Neural cell (in vitro differentiated cells): Measurements from ENCODE around the gene EVL. TPM values are rescaled to one million over a fixed set of nuclear protein-coding genes. Genes with fewer than 3 reads are reported as not detected.

Experiments used
- H2AFZ ChIP-seq: fragments of 200-600, 300-800 bp; sonication (generic), shearing (Covaris generic); 2 replicates; pipeline ENCODE4 v1.6.0; 2014; ENCODE audit warnings: low read depth, mild to moderate bottlenecking, antibody characterized with exemption, low read length, moderate library complexity
- H3F3A ChIP-seq: fragments of 200-600 bp; shearing (Covaris generic); 2 replicates; pipeline ENCODE4 v1.6.1; 2016; ENCODE audit warnings: mild to moderate bottlenecking, moderate library complexity, mixed read lengths, antibody characterized with exemption, low read length; ENCODE audit not compliant: insufficient read depth, poor library complexity, severe bottlenecking
- H3K27ac ChIP-seq: fragments of 200-600, 300-800 bp; sonication (generic), shearing (Covaris generic); 2 replicates; pipeline ENCODE4 v1.5.1; 2014; ENCODE audit warnings: mild to moderate bottlenecking, low read length, moderate library complexity
- H3K27me3 ChIP-seq: fragments of 300-800, 200-600 bp; sonication (generic), shearing (Covaris generic); 2 replicates; pipeline ENCODE4 v1.6.0; 2014; ENCODE audit warnings: mild to moderate bottlenecking, low read depth, low read length, moderate library complexity; ENCODE audit not compliant: insufficient read depth
- H3K36me3 ChIP-seq: fragments of 300-800, 200-600 bp; sonication (generic), shearing (Covaris generic); 2 replicates; pipeline ENCODE4 v1.5.1; 2014; ENCODE audit warnings: mild to moderate bottlenecking, antibody characterized with exemption, low read length, moderate library complexity; ENCODE audit not compliant: insufficient read depth
- H3K4me2 ChIP-seq: fragments of 300-800, 200-600 bp; sonication (generic), shearing (Covaris generic); 2 replicates; pipeline ENCODE4 v1.6.0; 2014; ENCODE audit warnings: mild to moderate bottlenecking, low read length
- H3K4me3 ChIP-seq: fragments of 300-800, 200-600 bp; sonication (generic), shearing (Covaris generic); 2 replicates; pipeline ENCODE4 v1.5.1; 2014; ENCODE audit warnings: mild to moderate bottlenecking, low read length, moderate library complexity
- H3K79me2 ChIP-seq: fragments of 200-600 bp; shearing (Covaris generic); replicated peaks from 2 replicates; pipeline ENCODE4 v1.6.0; 2014; ENCODE audit warnings: mild to moderate bottlenecking, low read length, moderate library complexity; ENCODE audit not compliant: insufficient read depth
- H3K9ac ChIP-seq: fragments of 300-800, 200-600 bp; sonication (generic), shearing (Covaris generic); 2 replicates; pipeline ENCODE4 v1.6.1; 2016; ENCODE audit warnings: mild to moderate bottlenecking, low read length, mixed read lengths
- H3K9me2 ChIP-seq: fragments of 200-600 bp; shearing (Covaris generic); 2 replicates; pipeline ENCODE4 v1.6.1; 2016; ENCODE audit warnings: mild to moderate bottlenecking, low read length, mixed read lengths; ENCODE audit not compliant: insufficient read depth
- H3K9me3 ChIP-seq: fragments of 200-600, 300-800 bp; sonication (generic), shearing (Covaris generic); 2 replicates; pipeline ENCODE4 v1.6.1; 2016; ENCODE audit warnings: mild to moderate bottlenecking, mixed run types, low read length, moderate library complexity, mixed read lengths
- H4K20me1 ChIP-seq: fragments of 200-600 bp; shearing (Covaris generic); 2 replicates; pipeline ENCODE4 v1.6.1; 2016; ENCODE audit warnings: mild to moderate bottlenecking, mixed run types; ENCODE audit not compliant: insufficient read depth
- CTCF ChIP-seq: fragments of 450-650 bp; IDR thresholded peaks from 2 replicates; pipeline ENCODE4 v1.5.1; 2014; ENCODE audit warnings: antibody characterized with exemption, mild to moderate bottlenecking, moderate library complexity; ENCODE audit not compliant: poor library complexity, severe bottlenecking
- EP300 ChIP-seq: fragments of 450-650 bp; conservative IDR thresholded peaks from 2 replicates; pipeline ENCODE4 v1.6.1; 2014; ENCODE audit warnings: antibody characterized with exemption, mild to moderate bottlenecking, moderate library complexity; ENCODE audit not compliant: poor library complexity, severe bottlenecking
- EZH2 ChIP-seq: fragments of 200-600, 300-800 bp; shearing (Covaris generic), sonication (generic); IDR thresholded peaks from 2 replicates; pipeline ENCODE4 v1.6.1; 2014; ENCODE audit warnings: antibody characterized with exemption, low read length, borderline replicate concordance, mild to moderate bottlenecking; ENCODE audit not compliant: insufficient read depth, poor library complexity, severe bottlenecking
- MXI1 ChIP-seq: fragments of 450-650 bp; conservative IDR thresholded peaks from 2 replicates; pipeline ENCODE4 v1.6.1; 2014; ENCODE audit warnings: antibody characterized with exemption, mild to moderate bottlenecking; ENCODE audit not compliant: poor library complexity, severe bottlenecking
- POLR2AphosphoS5 ChIP-seq: IDR thresholded peaks from 2 replicates; pipeline ENCODE4 v1.6.1; 2012
- RAD21 ChIP-seq: fragments of 450-650 bp; conservative IDR thresholded peaks from 2 replicates; pipeline ENCODE4 v1.6.1; 2014; ENCODE audit warnings: antibody characterized with exemption, mild to moderate bottlenecking, moderate library complexity
- REST ChIP-seq: IDR thresholded peaks from 2 replicates; pipeline ENCODE4 v1.6.1; 2012; ENCODE audit warnings: borderline replicate concordance
- SMC3 ChIP-seq: fragments of 450-650 bp; conservative IDR thresholded peaks from 2 replicates; pipeline ENCODE4 v1.6.1; 2014; ENCODE audit warnings: antibody characterized with exemption, mild to moderate bottlenecking, moderate library complexity; ENCODE audit not compliant: poor library complexity
- TAF1 ChIP-seq: IDR thresholded peaks from 2 replicates; pipeline ENCODE4 v1.6.1; 2012; ENCODE audit warnings: low read depth
- polyA plus RNA-seq: library from polyadenylated mRNA; depleted of rRNA; stranded (reverse); fragments of >200 nt; gene quantifications from 2 replicates; pipeline ENCODE4 v1.2.3, GENCODE V29; 2014

The EVL gene
- polyA plus RNA-seq, 1 donor from 2014 or later, result 387 TPM

DNA sequence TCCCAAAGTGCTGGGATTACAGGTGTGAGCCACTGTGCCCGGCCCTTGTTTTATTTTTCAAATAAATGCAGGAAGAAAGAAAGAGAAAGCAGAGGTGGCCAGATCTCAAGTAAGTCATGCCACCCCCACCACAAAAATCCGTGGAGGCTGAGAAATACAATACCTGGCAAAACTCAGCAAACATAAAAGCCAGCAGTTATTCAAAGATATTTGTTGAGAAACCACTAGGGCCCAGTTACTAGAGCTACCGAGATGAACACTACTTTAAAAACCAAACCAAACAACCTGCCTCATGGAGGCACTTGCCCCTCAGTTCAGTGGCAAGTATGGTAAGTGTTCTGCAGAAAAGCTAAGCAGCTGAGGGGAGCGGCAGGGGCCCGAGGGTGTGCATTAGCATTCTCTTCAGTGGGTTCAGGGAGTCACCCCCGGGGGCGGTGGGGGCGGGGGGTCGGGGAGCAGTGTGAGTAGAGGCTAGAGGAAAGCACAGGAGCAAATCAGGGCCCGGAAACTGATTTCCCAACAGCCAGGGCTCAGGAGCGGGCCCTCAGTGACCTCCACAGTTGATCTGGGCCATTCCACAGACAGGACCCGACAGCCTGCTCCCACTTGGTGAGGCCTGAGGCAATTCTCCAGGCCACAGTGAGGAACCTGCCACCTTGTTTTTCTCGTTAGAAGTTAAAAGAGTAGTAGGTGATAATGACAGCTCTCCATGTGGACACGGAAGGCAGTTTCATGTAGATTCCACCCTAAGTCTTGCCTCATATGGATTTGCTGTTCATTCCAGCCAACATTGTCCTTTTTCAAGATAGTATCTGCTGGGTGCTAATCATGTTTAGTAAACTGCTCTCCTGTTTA, 8.6 kb downstream of the EVL start:
- H3K9me2 ChIP-seq, result no peaks in the 10 kb centered on the region
- H4K20me1 ChIP-seq, result peaks cover 27% of the 10 kb centered on the region
- H3K27ac ChIP-seq, result no peak overlapping the region
- H3K4me3 ChIP-seq, result no peak overlapping the region
- peaks cover 47% of the 10 kb centered on the region for H3K79me2 ChIP-seq
- H3K4me2 ChIP-seq, result no peak overlapping the region
- no peak for TF ChIP-seq TAF1
- TF ChIP-seq POLR2AphosphoS5, result no peak
- TF ChIP-seq RAD21, result no peak
- no peak for TF ChIP-seq EP300
- TF ChIP-seq REST, result no peak
- no peaks in the 10 kb centered on the region for H3K9me3 ChIP-seq
- no peak overlapping the region for H2AFZ ChIP-seq
- H3K27me3 ChIP-seq, result no peaks in the 10 kb centered on the region
- no peak overlapping the region for H3K9ac ChIP-seq
- no peaks in the 10 kb centered on the region for H3K36me3 ChIP-seq
- no peaks in the 10 kb centered on the region for H3F3A ChIP-seq

- H2AFZ ChIP-seq, result no peak overlapping the region
- H3K9ac ChIP-seq, result no peak overlapping the region
- peaks cover 27% of the 10 kb centered on the region for H4K20me1 ChIP-seq
- H3K9me2 ChIP-seq, result no peaks in the 10 kb centered on the region
- H3K27me3 ChIP-seq, result no peaks in the 10 kb centered on the region
- H3K9me3 ChIP-seq, result no peaks in the 10 kb centered on the region
- H3K27ac ChIP-seq, result no peak overlapping the region
- H3F3A ChIP-seq, result no peaks in the 10 kb centered on the region
- H3K4me2 ChIP-seq, result no peak overlapping the region
- peaks cover 45% of the 10 kb centered on the region for H3K79me2 ChIP-seq
- H3K36me3 ChIP-seq, result no peaks in the 10 kb centered on the region
- no peak overlapping the region for H3K4me3 ChIP-seq
- TF ChIP-seq CTCF (no peak), TAF1 (no peak), SMC3 (no peak), MXI1 (no peak), POLR2AphosphoS5 (no peak), EZH2 (no peak), REST (no peak), EP300 (no peak), RAD21 (no peak)
Observed at GRCh38 chr14:100074431-100075100, 9.3 kb downstream of the EVL start.
